Measurements from ENCODE around the gene FCHO2.

FCHO2 gene

DNA sequence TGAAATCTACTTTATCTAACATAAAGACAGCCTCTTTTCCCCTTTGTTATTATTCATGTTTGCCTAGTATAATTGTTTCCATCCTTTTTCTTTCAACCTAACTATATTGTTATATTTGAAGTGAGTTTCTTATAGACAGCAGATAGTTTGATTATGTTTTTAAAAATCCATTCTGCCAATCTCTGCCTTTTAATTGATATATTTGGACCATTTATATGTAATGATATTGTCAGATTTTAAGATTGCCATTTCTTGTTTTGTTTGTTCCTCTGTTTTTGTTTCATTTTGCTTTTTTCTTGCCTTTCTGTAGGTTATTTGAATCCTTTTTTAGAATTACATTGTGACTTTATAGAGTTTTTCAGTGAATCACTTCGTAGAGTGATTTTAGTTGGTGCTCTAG is 89.8 kb downstream of the FCHO2 start:
- H3K4me3 ChIP-seq, result no peak overlapping the region
- TF ChIP-seq, protein P1, sequence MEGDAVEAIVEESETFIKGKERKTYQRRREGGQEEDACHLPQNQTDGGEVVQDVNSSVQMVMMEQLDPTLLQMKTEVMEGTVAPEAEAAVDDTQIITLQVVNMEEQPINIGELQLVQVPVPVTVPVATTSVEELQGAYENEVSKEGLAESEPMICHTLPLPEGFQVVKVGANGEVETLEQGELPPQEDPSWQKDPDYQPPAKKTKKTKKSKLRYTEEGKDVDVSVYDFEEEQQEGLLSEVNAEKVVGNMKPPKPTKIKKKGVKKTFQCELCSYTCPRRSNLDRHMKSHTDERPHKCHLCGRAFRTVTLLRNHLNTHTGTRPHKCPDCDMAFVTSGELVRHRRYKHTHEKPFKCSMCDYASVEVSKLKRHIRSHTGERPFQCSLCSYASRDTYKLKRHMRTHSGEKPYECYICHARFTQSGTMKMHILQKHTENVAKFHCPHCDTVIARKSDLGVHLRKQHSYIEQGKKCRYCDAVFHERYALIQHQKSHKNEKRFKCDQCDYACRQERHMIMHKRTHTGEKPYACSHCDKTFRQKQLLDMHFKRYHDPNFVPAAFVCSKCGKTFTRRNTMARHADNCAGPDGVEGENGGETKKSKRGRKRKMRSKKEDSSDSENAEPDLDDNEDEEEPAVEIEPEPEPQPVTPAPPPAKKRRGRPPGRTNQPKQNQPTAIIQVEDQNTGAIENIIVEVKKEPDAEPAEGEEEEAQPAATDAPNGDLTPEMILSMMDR (IDR thresholded peaks at IDR 0.05), result no peak
- DNase-seq (ENCODE audit: low spot score), result no peak
- no peak overlapping the region for H3K27ac ChIP-seq

DNA sequence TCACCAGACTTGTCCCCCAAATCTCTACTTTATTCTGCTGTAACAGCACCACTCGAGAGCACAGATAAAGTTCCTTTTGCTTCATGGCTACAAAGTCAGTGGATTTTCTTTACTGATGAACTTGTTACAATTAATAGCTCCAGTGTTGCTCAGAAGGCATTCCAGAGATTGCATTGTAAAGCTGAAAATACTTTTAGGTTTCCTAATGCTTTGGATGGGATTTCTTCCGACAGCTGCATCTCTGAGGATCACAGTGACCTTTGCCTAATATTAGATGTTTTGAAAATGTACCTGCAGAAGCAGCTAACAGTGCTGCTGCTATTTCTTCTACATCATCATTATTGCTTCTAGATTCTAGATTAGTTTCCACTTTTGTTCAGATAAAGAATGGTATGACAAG is 105.8 kb downstream of the FCHO2 start:
- TF ChIP-seq, protein P1 (IDR thresholded peaks at IDR 0.05), result no peak
- Histone ChIP-seq H3K27ac (no peak overlapping the region), H3K4me3 (no peak overlapping the region)
- no peak for DNase-seq (ENCODE audit: low spot score)

DNA sequence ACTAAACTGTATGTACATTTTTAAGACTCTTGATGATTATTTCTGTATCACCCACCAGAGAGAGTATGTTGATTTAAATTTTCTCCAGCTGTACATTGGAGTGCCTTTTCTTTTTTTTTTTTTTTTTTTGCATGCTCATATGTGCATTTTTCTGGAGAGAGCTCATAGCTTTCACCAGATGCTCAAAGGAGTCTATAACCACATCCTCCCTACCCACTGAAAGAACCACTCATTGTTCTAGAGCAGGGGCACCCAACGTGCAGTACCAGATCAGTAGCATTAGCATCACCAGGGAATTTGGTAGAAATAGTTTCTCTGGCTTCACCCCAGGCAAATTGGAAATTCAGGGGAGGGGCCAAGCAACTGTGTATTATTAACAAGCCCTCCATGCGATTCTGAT is 110.6 kb downstream of the FCHO2 start:
- TF ChIP-seq, protein P1 (IDR thresholded peaks at IDR 0.05), result no peak

DNA sequence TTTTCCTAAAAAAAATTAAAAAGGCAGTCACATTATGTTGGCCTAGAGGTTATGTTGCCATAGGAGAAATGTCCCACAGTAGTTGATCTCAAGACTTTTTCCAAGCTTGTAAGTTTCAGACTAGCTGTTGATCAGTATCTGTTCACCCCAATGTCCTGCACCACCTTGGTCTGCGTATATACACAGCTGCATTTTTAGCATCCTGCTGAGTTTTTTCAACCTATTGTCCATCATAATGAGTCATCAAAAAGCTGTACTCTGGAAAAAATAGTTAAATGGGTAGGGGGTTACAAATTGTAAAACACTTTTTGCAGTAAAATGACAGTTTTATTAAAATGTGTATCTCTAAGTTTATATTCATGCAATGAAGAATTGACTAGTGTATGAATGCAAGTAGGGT is 111.4 kb downstream of the FCHO2 start:
- H3K4me3 ChIP-seq, result no peak overlapping the region
- H3K27ac ChIP-seq, result no peak overlapping the region
- TF ChIP-seq, protein P1 (IDR thresholded peaks at IDR 0.05), result no peak
- no peak for DNase-seq (ENCODE audit: low spot score)

More for the DNA sequence above, 110.6 kb downstream of the FCHO2 start:
- H3K4me3 ChIP-seq, result no peak overlapping the region
- no peak overlapping the region for H3K27ac ChIP-seq
- DNase-seq (ENCODE audit: low spot score), result no peak

DNA sequence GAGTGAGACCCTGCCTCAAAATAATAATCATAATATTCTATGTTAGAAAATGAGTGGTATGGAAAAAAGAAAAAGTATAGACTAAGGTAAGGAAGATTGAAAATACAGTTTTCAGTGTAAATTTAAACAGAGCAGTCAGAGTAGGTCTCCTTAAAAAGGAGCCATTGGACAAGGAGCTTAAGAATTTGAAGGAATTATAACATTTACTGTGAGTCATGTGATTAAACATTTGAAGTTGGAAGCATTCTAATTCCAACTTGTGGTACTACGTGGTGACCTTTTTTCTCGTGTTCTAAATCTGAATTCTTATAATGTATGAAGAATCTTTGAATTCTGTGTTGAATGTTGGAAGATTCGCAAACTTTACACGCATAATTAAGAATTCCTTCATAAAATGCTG is 125.3 kb downstream of the FCHO2 start:
- DNase-seq (ENCODE audit: low spot score), result no peak
- Histone ChIP-seq H3K27ac (no peak overlapping the region), H3K4me3 (no peak overlapping the region)
- TF ChIP-seq, protein P1 (IDR thresholded peaks at IDR 0.05), result no peak

DNA sequence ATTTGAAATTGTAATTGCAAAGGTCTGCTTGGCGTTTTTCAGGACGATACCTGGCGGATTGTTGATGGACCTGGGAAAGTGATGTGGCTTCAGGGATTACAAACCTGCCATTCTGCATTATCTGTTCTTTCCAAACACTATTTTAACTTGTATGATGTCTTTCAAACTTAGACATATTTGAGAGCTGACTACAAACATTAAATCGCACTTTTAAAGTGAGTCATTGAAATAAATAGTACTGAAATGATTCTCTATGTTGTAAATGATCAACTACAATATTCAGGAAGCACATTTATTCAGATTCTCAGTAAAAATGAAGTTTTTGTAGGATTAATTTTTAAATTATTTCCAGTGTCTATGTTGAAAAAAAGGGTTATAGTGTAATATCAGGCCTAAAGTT is 132.2 kb downstream of the FCHO2 start:
- DNase-seq (ENCODE audit: low spot score), result no peak
- Histone ChIP-seq H3K4me3 (no peak overlapping the region), H3K27ac (no peak overlapping the region)
- TF ChIP-seq, protein P1 (IDR thresholded peaks at IDR 0.05), result no peak

DNA sequence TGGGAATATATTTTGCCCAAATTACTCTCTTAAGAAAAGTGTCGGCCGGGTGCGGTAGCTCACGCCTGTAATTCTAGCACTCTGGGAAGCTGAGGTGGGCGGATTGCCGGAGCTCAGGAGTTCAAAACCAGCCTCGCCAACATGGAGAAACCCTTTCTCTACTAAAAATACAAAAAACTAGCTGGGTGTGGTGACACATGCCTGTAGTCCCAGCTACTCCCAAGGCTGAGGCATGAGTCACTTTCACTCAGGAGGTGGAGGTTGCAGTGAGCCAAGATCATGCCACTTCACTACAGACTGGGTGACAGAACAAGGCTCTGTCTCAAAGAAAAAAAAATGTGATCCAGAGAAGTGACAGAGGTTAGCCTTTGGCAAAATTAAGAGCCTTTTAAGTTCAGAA is 138.1 kb downstream of the FCHO2 start:
- TF ChIP-seq, protein P1 (IDR thresholded peaks at IDR 0.05), result no peak
- Histone ChIP-seq H3K27ac (no peak overlapping the region), H3K4me3 (no peak overlapping the region)
- no peak for DNase-seq (ENCODE audit: low spot score)
